ENCODE measurements around the gene PGS1. TPM values are rescaled to one million over a fixed set of nuclear protein-coding genes. Genes with fewer than 3 reads are reported as not detected.

Gene PGS1
- total and polyA plus RNA-seq, 10 of the 15 experiments (the other 5 are each of a cell fraction or from before 2014, with no cell fraction given): 1.3 to 37.6 (median 27.4) TPM

DNA sequence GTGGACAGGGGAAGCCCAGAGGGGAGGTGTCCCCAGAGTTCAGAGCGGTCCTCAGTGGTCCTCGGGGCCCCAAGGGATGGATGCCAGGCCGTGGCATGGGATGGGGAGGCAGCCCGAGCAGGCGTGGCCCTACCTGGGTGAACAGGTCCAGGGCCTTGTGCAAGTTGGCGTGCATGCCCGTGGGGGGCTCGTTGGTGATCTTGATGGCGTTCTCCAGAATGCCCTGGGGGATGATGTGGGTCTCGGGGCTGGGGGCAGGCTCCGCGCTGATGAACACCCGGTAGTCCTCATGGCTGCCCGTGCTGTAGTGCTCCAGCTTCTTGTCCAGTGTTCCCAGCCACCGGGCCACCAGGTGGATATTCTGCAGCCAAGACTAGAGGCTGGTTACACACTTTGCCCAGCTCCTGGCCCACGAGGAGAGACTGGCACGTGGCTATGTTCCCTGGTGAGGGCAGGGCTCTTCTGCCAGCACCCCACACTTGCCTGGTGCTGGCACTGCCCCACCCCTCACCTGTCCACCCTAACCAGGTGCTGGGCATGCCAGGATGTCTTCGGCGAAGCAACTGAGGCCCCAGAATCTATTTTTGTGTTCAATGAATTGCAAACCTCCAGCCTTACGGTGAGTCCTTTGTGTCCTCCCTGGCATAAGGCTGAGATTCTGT, 59.2 kb downstream of the PGS1 start:
- ATAC-seq: no peak
- no peaks in the 10 kb centered on the region for H4K20me1 ChIP-seq (ENCODE audit: control insufficient read depth, insufficient read depth)
- intact Hi-C loops (cut with micrococcal nuclease; ENCODE audit: unreplicated experiment) (no loop called here), in situ Hi-C loops (cut with MboI) (no loop called here)
- H3K27me3 ChIP-seq (replicated peaks in 1 of 2; ENCODE audit: control insufficient read depth in 2 of 2, insufficient read depth in 2 of 2, low read length in 1 of 2): no peaks in the 10 kb centered on the region
- no peak for FAIRE-seq
- TF ChIP-seq, protein P1, sequence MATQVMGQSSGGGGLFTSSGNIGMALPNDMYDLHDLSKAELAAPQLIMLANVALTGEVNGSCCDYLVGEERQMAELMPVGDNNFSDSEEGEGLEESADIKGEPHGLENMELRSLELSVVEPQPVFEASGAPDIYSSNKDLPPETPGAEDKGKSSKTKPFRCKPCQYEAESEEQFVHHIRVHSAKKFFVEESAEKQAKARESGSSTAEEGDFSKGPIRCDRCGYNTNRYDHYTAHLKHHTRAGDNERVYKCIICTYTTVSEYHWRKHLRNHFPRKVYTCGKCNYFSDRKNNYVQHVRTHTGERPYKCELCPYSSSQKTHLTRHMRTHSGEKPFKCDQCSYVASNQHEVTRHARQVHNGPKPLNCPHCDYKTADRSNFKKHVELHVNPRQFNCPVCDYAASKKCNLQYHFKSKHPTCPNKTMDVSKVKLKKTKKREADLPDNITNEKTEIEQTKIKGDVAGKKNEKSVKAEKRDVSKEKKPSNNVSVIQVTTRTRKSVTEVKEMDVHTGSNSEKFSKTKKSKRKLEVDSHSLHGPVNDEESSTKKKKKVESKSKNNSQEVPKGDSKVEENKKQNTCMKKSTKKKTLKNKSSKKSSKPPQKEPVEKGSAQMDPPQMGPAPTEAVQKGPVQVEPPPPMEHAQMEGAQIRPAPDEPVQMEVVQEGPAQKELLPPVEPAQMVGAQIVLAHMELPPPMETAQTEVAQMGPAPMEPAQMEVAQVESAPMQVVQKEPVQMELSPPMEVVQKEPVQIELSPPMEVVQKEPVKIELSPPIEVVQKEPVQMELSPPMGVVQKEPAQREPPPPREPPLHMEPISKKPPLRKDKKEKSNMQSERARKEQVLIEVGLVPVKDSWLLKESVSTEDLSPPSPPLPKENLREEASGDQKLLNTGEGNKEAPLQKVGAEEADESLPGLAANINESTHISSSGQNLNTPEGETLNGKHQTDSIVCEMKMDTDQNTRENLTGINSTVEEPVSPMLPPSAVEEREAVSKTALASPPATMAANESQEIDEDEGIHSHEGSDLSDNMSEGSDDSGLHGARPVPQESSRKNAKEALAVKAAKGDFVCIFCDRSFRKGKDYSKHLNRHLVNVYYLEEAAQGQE (IDR thresholded peaks at IDR 0.05; ENCODE audit: low read depth, low read length): no peak
- TF ChIP-seq CHD2 (IDR thresholded peaks at IDR 0.05; ENCODE audit: borderline replicate concordance, low read depth, low read length) (no peak), RB1 (IDR thresholded peaks at IDR 0.05; ENCODE audit: borderline replicate concordance) (no peak), LARP7 (IDR thresholded peaks at IDR 0.05) (no peak), IRF4 (IDR thresholded peaks at IDR 0.05; ENCODE audit: low read depth, low read length) (no peak), FOXM1 (IDR thresholded peaks at IDR 0.05; ENCODE audit: low read depth, low read length) (no peak), STAT3 (IDR thresholded peaks at IDR 0.05; ENCODE audit: low read depth, low read length) (no peak), HDGF (IDR thresholded peaks at IDR 0.05) (no peak), NFYA (IDR thresholded peaks at IDR 0.05; ENCODE audit: borderline replicate concordance, low read depth, low read length) (no peak), CUX1 (IDR thresholded peaks at IDR 0.05; ENCODE audit: insufficient replicate concordance, low read depth, low read length) (no peak), IKZF2 (IDR thresholded peaks at IDR 0.05) (no peak), HDAC6 (IDR thresholded peaks at IDR 0.05; ENCODE audit: unreplicated experiment) (no peak)
- TF ChIP-seq, protein P2, sequence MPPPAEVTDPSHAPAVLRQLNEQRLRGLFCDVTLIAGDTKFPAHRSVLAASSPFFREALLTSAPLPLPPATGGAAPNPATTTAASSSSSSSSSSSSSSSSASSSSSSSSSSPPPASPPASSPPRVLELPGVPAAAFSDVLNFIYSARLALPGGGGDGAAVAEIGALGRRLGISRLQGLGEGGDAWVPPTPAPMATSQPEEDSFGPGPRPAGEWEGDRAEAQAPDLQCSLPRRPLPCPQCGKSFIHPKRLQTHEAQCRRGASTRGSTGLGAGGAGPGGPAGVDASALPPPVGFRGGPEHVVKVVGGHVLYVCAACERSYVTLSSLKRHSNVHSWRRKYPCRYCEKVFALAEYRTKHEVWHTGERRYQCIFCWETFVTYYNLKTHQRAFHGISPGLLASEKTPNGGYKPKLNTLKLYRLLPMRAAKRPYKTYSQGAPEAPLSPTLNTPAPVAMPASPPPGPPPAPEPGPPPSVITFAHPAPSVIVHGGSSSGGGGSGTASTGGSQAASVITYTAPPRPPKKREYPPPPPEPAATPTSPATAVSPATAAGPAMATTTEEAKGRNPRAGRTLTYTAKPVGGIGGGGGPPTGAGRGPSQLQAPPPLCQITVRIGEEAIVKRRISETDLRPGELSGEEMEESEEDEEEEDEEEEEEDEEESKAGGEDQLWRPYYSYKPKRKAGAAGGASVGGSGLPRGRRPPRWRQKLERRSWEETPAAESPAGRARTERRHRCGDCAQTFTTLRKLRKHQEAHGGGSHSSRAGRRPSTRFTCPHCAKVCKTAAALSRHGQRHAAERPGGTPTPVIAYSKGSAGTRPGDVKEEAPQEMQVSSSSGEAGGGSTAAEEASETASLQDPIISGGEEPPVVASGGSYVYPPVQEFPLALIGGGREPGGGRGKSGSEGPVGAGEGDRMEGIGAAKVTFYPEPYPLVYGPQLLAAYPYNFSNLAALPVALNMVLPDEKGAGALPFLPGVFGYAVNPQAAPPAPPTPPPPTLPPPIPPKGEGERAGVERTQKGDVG (CRISPR knock-in tag; IDR thresholded peaks at IDR 0.05): no peak
- H3K9ac ChIP-seq (ENCODE audit: control insufficient read depth, insufficient read depth, low read length): no peak overlapping the region
- no peak overlapping the region for H2AFZ ChIP-seq (ENCODE audit: control insufficient read depth, low read depth, low read length)
- no peak overlapping the region for H3K4me2 ChIP-seq (ENCODE audit: control insufficient read depth, insufficient read depth)
- BruUV-seq (replicated peaks): no TSS peak
- CTCF ChIA-PET: interaction anchor here (0.6 to 2.2 kb wide), 3 partner anchors 8 to 804 kb away, joined by 3 to 6 read pairs (median 3); no protein-coding TSS in a partner anchor
- no peaks in the 10 kb centered on the region for H3K36me3 ChIP-seq (ENCODE audit: control insufficient read depth in 2 of 2, insufficient read depth in 2 of 2, low read length in 1 of 2)
- SMC1A ChIA-PET (ENCODE audit: uncharacterized antibody, unreplicated experiment): no interaction called here
- no peak overlapping the region for H3K27ac ChIP-seq (ENCODE audit: control insufficient read depth, insufficient read depth)
- H3K79me2 ChIP-seq (ENCODE audit: control insufficient read depth, insufficient read depth, low read length): no peaks in the 10 kb centered on the region
- no peaks in the 10 kb centered on the region for H3K9me3 ChIP-seq (replicated peaks; ENCODE audit: control insufficient read depth, insufficient read depth, low read length)
- POLR2A ChIA-PET: no interaction called here
- no peak for DNase-seq (ENCODE audit: low read depth, low spot score)
- H3K4me1 ChIP-seq (ENCODE audit: control insufficient read depth, insufficient read depth, low read length): no peaks in the 10 kb centered on the region
- no peak overlapping the region for H3K4me3 ChIP-seq
- RAD21 ChIA-PET (ENCODE audit: unreplicated experiment): no interaction called here
- WGBS (ENCODE audit: insufficient coverage, insufficient replicate concordance, low lambda C conversion rate, missing lambda C conversion rate): 28% methylated on average over 16 of the region's 20 CpGs
